Measurements from ENCODE around the gene HMCES.

GRCh38 chr3:129352650-129353588, 74.2 kb downstream of the HMCES start:
- TF ChIP-seq POLR2A (IDR thresholded peaks at IDR 0.05; ENCODE audit: low read depth, low read length) (no peak), POU2F2 (IDR thresholded peaks at IDR 0.05; ENCODE audit: low read depth, low read length) (no peak), SPI1 (IDR thresholded peaks at IDR 0.05; ENCODE audit: low read depth, low read length) (no peak)
